PC-3 (cell line): ENCODE measurements around the gene USP30.

ENCODE experiments used
- EZH2 ChIP-seq: fragments of 300-600 bp; sonication (generic); IDR thresholded peaks from one replicate; pipeline ENCODE4 v1.6.1; 2017; ENCODE audit warnings: antibody characterized with exemption, mild to moderate bottlenecking, low read length; ENCODE audit not compliant: unreplicated experiment
- TF ChIP-seq, protein P1 (sequence below): fragments of 300-600 bp; sonication (generic); conservative IDR thresholded peaks from 2 replicates; pipeline ENCODE4 v1.5.1; 2017; ENCODE audit warnings: antibody characterized with exemption, low read depth, mild to moderate bottlenecking, low read length

DNA sequence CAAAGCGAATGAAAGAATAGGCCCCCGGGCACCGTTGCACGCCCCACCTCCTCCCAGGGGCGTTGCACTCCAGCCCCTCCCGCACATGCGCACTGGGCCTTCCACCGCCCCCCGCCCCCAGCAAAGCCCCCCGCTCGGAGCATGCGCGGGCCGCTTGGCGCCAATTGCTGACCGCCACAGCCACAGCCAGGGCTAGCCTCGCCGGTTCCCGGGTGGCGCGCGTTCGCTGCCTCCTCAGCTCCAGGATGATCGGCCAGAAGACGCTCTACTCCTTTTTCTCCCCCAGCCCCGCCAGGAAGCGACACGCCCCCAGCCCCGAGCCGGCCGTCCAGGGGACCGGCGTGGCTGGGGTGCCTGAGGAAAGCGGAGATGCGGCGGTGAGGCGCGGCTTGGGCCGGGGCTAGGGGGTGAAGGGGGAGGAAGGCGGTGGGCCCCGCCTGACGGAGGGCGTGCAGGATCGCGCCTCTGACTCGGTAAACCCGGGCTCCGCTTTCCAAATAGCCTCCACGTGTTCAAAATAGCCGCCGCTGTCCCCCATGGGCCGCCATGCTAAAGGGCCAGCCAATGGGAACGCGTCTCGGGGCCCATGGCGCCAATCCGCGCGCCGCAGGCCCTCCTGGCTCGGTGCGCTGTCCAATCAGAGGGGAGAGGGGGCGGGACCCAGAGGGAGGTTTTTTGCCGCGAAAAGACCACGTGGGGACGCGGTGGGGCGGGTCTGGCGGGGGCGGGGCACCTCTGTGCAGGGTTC lies 45.2 kb downstream of the USP30 start, which contains the start of gene UNG:
- TF ChIP-seq, protein P1, sequence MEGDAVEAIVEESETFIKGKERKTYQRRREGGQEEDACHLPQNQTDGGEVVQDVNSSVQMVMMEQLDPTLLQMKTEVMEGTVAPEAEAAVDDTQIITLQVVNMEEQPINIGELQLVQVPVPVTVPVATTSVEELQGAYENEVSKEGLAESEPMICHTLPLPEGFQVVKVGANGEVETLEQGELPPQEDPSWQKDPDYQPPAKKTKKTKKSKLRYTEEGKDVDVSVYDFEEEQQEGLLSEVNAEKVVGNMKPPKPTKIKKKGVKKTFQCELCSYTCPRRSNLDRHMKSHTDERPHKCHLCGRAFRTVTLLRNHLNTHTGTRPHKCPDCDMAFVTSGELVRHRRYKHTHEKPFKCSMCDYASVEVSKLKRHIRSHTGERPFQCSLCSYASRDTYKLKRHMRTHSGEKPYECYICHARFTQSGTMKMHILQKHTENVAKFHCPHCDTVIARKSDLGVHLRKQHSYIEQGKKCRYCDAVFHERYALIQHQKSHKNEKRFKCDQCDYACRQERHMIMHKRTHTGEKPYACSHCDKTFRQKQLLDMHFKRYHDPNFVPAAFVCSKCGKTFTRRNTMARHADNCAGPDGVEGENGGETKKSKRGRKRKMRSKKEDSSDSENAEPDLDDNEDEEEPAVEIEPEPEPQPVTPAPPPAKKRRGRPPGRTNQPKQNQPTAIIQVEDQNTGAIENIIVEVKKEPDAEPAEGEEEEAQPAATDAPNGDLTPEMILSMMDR, result no peak
- no peak for TF ChIP-seq EZH2
